Endothelial cell of umbilical vein (primary cell): ENCODE results near the gene FAM135A.

Experiments used
- CTCF ChIP-seq, 2 donors: IDR thresholded peaks; 1 replicate in 1 of 2; 2 replicates in 1 of 2; pipeline ENCODE4 v1.5.1; 2011; ENCODE audit warnings: low read length in 2 of 2, mild to moderate bottlenecking in 2 of 2, moderate library complexity in 2 of 2, control low read depth in 1 of 2, inconsistent platforms in 1 of 2, low read depth in 1 of 2; ENCODE audit not compliant: insufficient read depth in 1 of 2; ENCODE audit errors: extremely low read depth in 1 of 2
- EZH2 ChIP-seq: IDR thresholded peaks from 2 replicates; pipeline ENCODE4 v1.6.1; 2012; ENCODE audit warnings: borderline replicate concordance, low read depth, mild to moderate bottlenecking, moderate library complexity, low read length, inconsistent platforms; ENCODE audit not compliant: severe bottlenecking
- FOS ChIP-seq: IDR thresholded peaks from 2 replicates; pipeline ENCODE4 v1.6.1; 2011; ENCODE audit warnings: mild to moderate bottlenecking, low read length, moderate library complexity, borderline replicate concordance; ENCODE audit not compliant: insufficient read depth
- JUN ChIP-seq: IDR thresholded peaks from 2 replicates; pipeline ENCODE4 v1.6.1; 2011; ENCODE audit warnings: borderline replicate concordance, low read depth; ENCODE audit not compliant: insufficient read length, insufficient read depth
- MYC ChIP-seq: IDR thresholded peaks from one replicate; pipeline ENCODE4 v1.6.1; 2011; ENCODE audit warnings: mild to moderate bottlenecking, low read depth, low read length
- POLR2A ChIP-seq: IDR thresholded peaks from 2 replicates; pipeline ENCODE4 v1.6.1; 2012; ENCODE audit warnings: low read depth, mild to moderate bottlenecking, control low read depth, low read length
- POLR2AphosphoS5 ChIP-seq: IDR thresholded peaks from 2 replicates; pipeline ENCODE4 v1.6.1; 2012; ENCODE audit warnings: low read depth, mild to moderate bottlenecking, control low read depth, low read length, moderate library complexity; ENCODE audit not compliant: insufficient read depth

GRCh38 chr6:70380771-70381416 lies 32.4 kb upstream of the FAM135A start:
- no peak for TF ChIP-seq CTCF (IDR thresholded peaks at IDR 0.05; ENCODE audit: extremely low read depth in 1 of 2, insufficient read depth in 1 of 2, low read depth in 1 of 2, low read length in 2 of 2)
- no peak for TF ChIP-seq EZH2
- no peak for TF ChIP-seq POLR2A
- TF ChIP-seq FOS, result no peak
- no peak for TF ChIP-seq JUN
- TF ChIP-seq POLR2AphosphoS5, result no peak
- TF ChIP-seq MYC, result no peak
